ENCODE results near the gene KLK3. TPM values are rescaled to one million over a fixed set of nuclear protein-coding genes. Genes with fewer than 3 reads are reported as not detected.
"Not testable (repeated sequence)": the region's sequence is repeated elsewhere in the genome, so short reads cannot be mapped to it uniquely, and the experiment has no call there.

The KLK3 gene
- polyA plus RNA-seq, 1 donor from 2014 or later, result not detected

- H3K27ac Mint-ChIP-seq, result peak overlapping the region in 1 of 3 donors; percentile 39
- H3K4me3 Mint-ChIP-seq, result no peak overlapping the region
- peaks cover 28 to 43% (median 34%) of the 10 kb centered on the region in 3 donors for H3K4me1 Mint-ChIP-seq
- H3K27me3 Mint-ChIP-seq, result peaks cover 4% of the 10 kb centered on the region
- no peaks in the 10 kb centered on the region for H3K9me3 Mint-ChIP-seq
- peaks cover 2% of the 10 kb centered on the region for H3K36me3 Mint-ChIP-seq
These were observed 38.5 kb downstream of the KLK3 start for GRCh38 chr19:50893047-50893736.

GRCh38 chr19:50894478-50895356 is 40.0 kb downstream of the KLK3 start:
- Mint-ChIP-seq H3K27ac (peak overlapping the region in 1 of 3 donors; percentile 82), H3K27me3 (peaks cover 4% of the 10 kb centered on the region), H3K36me3 (peaks cover 2% of the 10 kb centered on the region), H3K4me3 (peak overlapping the region in 1 of 4 donors; percentile 2), H3K9me3 (no peaks in the 10 kb centered on the region), H3K4me1 (peaks cover 18 to 42% (median 37%) of the 10 kb centered on the region in 3 donors)

GRCh38 chr19:50896089-50896590 is 41.4 kb downstream of the KLK3 start:
- peak overlapping the region in 2 of 4 donors; percentile 1 to 13 for H3K4me3 Mint-ChIP-seq
- peaks cover 11 to 31% (median 28%) of the 10 kb centered on the region in 3 donors for H3K4me1 Mint-ChIP-seq
- not testable (repeated sequence) for H3K27me3 Mint-ChIP-seq, H3K36me3 Mint-ChIP-seq, H3K9me3 Mint-ChIP-seq
- H3K27ac Mint-ChIP-seq, result peak overlapping the region; percentile 41 to 94 (median 91)

- Mint-ChIP-seq H3K9me3 (no peaks in the 10 kb centered on the region), H3K36me3 (peaks cover 3% of the 10 kb centered on the region), H3K27me3 (peaks cover 4% of the 10 kb centered on the region), H3K27ac (peak overlapping the region; percentile 41 to 94 (median 91)), H3K4me3 (peak overlapping the region in 3 of 4 donors; percentile 1 to 63 (median 30)), H3K4me1 (peaks cover 10 to 27% (median 25%) of the 10 kb centered on the region in 3 donors)
These were observed 42.0 kb downstream of the KLK3 start for GRCh38 chr19:50896591-50897190.

- Mint-ChIP-seq H3K27me3 (peaks cover 4% of the 10 kb centered on the region), H3K27ac (peak overlapping the region; percentile 41 to 94 (median 91)), H3K4me3 (peak overlapping the region in 3 of 4 donors; percentile 30 to 67 (median 63))
These were observed 42.5 kb downstream of the KLK3 start for GRCh38 chr19:50897191-50897607.

GRCh38 chr19:50897612-50898011 is 42.9 kb downstream of the KLK3 start:
- Mint-ChIP-seq H3K27me3 (peaks cover 4% of the 10 kb centered on the region), H3K4me3 (peak overlapping the region in 2 of 4 donors; percentile 30 to 67), H3K36me3 (peaks cover 3% of the 10 kb centered on the region), H3K4me1 (peaks cover 10 to 20% (median 20%) of the 10 kb centered on the region in 3 donors), H3K27ac (peak overlapping the region; percentile 9 to 94 (median 41)), H3K9me3 (no peaks in the 10 kb centered on the region)

More at GRCh38 chr19:50897191-50897607, 42.5 kb downstream of the KLK3 start:
- H3K36me3 Mint-ChIP-seq, result peaks cover 3% of the 10 kb centered on the region
- no peaks in the 10 kb centered on the region for H3K9me3 Mint-ChIP-seq
- H3K4me1 Mint-ChIP-seq, result peaks cover 10 to 21% (median 20%) of the 10 kb centered on the region in 3 donors

- peaks cover 3% of the 10 kb centered on the region for H3K36me3 Mint-ChIP-seq
- peak overlapping the region in 1 of 4 donors; percentile 30 for H3K4me3 Mint-ChIP-seq
- peak overlapping the region; percentile 9 to 94 (median 41) for H3K27ac Mint-ChIP-seq
These were observed 43.3 kb downstream of the KLK3 start for GRCh38 chr19:50898018-50898417.

DNA sequence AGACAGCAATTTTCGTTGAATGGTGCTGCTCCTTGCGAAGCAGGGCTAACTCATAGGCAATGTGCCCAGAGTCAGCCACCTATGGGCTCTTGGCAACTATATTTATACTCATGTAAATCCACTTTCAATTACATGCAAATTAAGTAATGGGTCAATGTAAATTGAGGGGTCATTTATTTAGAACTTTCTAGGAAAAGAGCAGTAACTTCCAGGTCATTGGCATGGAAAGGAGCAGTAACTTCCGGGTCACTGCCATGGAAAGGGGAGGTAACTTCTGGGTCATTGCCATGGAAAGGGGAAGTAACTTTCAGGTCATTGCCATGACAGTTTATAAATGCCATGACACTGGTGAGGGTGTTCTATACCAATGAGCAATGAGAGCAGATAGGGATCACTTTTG is 44.9 kb downstream of the KLK3 start:
- H3K4me3 Mint-ChIP-seq, result no peak overlapping the region
- peak overlapping the region in 1 of 3 donors; percentile 15 for H3K27ac Mint-ChIP-seq
- H3K36me3 Mint-ChIP-seq, result peaks cover 1% of the 10 kb centered on the region
- no peaks in the 10 kb centered on the region for H3K9me3 Mint-ChIP-seq
- peaks cover 10 to 20% (median 20%) of the 10 kb centered on the region in 3 donors for H3K4me1 Mint-ChIP-seq
- peaks cover 4% of the 10 kb centered on the region for H3K27me3 Mint-ChIP-seq

More at GRCh38 chr19:50898018-50898417, 43.3 kb downstream of the KLK3 start:
- no peaks in the 10 kb centered on the region for H3K9me3 Mint-ChIP-seq
- H3K27me3 Mint-ChIP-seq, result peaks cover 4% of the 10 kb centered on the region
- peaks cover 10 to 20% (median 20%) of the 10 kb centered on the region in 3 donors for H3K4me1 Mint-ChIP-seq

- Mint-ChIP-seq H3K36me3 (peaks cover 1% of the 10 kb centered on the region), H3K27ac (no peak overlapping the region), H3K9me3 (no peaks in the 10 kb centered on the region), H3K4me1 (peaks cover 3 to 6% (median 5%) of the 10 kb centered on the region in 3 donors), H3K27me3 (peaks cover 11% of the 10 kb centered on the region), H3K4me3 (peak overlapping the region in 1 of 4 donors; percentile 52)
These were observed 47.9 kb downstream of the KLK3 start for GRCh38 chr19:50902640-50903039.

GRCh38 chr19:50906217-50906616 is 51.5 kb downstream of the KLK3 start:
- Mint-ChIP-seq H3K27me3 (peaks cover 36% of the 10 kb centered on the region), H3K27ac (peak overlapping the region in 1 of 3 donors; percentile 54), H3K4me1 (peaks cover 0 to 8% (median 2%) of the 10 kb centered on the region in 3 donors), H3K36me3 (no peaks in the 10 kb centered on the region), H3K4me3 (no peak overlapping the region), H3K9me3 (no peaks in the 10 kb centered on the region)

DNA sequence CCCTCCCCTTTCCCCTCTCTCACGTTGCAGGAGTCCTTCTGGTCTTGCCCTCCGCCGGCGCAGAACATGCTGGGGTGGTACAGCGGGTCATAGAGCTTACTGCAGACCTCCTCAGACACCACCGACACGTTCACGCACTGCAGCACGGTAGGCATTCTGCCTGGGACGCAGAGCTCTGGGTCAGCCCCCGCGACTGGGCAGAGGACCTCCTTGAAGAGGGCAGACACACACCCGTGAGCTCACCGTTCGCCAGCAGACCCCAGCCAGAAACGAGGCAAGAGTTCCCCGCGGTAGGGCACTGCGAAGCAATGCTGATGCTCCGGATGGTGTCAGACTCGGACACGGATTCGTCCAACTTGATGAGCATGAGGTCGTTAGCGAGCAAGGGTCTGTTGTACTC is 53.6 kb downstream of the KLK3 start:
- Mint-ChIP-seq H3K27ac (no peak overlapping the region), H3K27me3 (peaks cover 44% of the 10 kb centered on the region), H3K4me3 (peak overlapping the region in 1 of 4 donors; percentile 67)

DNA sequence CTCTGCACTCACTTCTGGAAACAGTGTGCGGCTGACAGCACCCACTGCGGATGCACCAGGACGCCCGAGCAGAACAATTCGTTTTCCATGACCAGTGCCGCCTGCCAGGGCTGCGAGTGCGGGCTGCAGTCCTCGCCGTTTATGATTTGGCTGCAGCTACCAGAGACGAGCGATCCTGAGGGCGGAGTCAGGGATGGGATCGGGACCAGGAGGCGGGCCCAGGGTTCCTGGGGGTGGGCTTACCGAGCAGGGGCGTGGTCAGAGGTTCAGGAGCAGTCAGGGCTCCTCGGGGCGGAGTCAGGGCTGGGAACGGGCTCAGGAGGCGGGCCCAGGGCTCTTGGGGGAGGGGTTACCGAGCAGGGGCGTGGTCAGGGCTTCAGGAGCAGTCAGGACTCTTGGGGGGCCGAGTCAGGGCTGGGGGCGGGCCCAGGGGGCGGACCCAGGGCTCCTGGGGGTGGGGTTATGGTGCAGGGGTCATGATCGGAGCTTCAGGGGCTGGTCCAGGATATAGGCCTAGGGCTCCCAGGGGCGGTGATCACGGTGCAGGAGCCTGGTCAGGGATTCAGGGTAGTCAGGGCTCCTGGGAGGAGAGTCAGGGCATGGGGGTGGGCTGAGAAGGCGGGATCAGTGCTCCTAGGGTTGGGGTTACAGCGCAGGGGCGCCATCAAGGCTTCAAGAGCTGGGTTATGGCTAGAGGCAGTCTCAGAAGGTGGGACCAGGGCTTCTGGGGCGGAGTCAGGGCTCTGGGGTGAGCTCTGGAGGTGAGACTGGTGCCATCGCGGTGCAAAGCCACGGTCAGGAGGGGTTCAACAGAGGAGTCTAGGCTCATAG is 54.7 kb downstream of the KLK3 start:
- no peak overlapping the region for H3K27ac Mint-ChIP-seq
- H3K4me1 Mint-ChIP-seq, result peaks cover 0 to 8% (median 2%) of the 10 kb centered on the region in 3 donors
- H3K4me3 Mint-ChIP-seq, result peak overlapping the region in 3 of 4 donors; percentile 31 to 77 (median 41)
- peaks cover 44% of the 10 kb centered on the region for H3K27me3 Mint-ChIP-seq
- H3K36me3 Mint-ChIP-seq, result no peaks in the 10 kb centered on the region
- no peaks in the 10 kb centered on the region for H3K9me3 Mint-ChIP-seq

More for the DNA sequence above, 53.6 kb downstream of the KLK3 start:
- H3K4me1 Mint-ChIP-seq, result peaks cover 0 to 8% (median 2%) of the 10 kb centered on the region in 3 donors
- no peaks in the 10 kb centered on the region for H3K9me3 Mint-ChIP-seq
- no peaks in the 10 kb centered on the region for H3K36me3 Mint-ChIP-seq
